Heart left ventricle (tissue), 13 donors: ENCODE measurements around the gene ASB5.

ENCODE experiments used
- POLR2A ChIP-seq, 2 donors: fragments of 450-650 bp; IDR thresholded peaks; one replicate each; pipeline ENCODE4 v1.6.1; 2017; ENCODE audit warnings: antibody characterized with exemption in 2 of 2, mild to moderate bottlenecking in 2 of 2, moderate library complexity in 2 of 2
- TF ChIP-seq, protein P1 (sequence below), 12 donors: fragments of 200-600 bp; sonication (generic) in 4 of 12; IDR thresholded peaks; one replicate each; pipeline versions ENCODE4 v1.5.0 to v1.8.0; 2018 to 2022; ENCODE audit warnings: antibody characterized with exemption in 12 of 12, mild to moderate bottlenecking in 5 of 12
- donor health status: ischemic (EF 13 %, LVEDD 7.1; RV severe dilation, severe dysfunction).
- donor health status: DM: no; HTN: yes; CAD: no.
- donor health status: DM: no; HTN: no; CAD: no.
- donor health status: ischemic (EF 25% LVEDD 6.9; RV normal size, moderate dysfunction).
- donor health status: ischemic (EF 25% LVEDD 5.7; RV mildly dilated, moderate dysfunction).
- donor health status: ischemic (EF 35%, LVEDD 5.7; RV mildly dilated, moderate dysfunction).
- donor health status: nonischemic (EF 11% LVEDD 7.7; RV severe dilation, severe dysfunction).
- donor health status: DM: yes; HTN: yes; CAD: no.
- donor health status: PGD.
- donor health status: ischemic (EF 29% LVEDD 5.4; RV normal size, mild dysfunction).
- donor health status: nonischemic (EF 23%, LVEDD 6.1; RV moderate dilation, normal function).

DNA sequence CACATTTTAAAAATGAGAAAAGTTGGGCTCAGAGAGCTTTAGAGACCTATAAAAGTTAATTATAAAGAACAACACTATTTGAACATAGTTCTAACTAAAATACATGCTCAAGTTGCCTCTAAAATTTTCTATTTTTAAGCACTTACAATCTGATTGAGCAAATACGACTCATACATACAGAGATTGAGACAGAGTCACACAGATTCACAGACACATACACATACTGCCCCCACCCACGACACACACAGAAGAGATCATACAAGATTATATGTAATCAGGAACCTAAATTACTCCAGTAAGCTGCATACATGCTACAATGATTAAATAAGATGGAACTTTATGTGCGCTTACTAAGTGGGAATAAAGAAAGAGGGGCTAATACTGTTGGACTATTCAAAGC, 2.7 kb upstream of the ASB5 start:
- TF ChIP-seq, protein P1, sequence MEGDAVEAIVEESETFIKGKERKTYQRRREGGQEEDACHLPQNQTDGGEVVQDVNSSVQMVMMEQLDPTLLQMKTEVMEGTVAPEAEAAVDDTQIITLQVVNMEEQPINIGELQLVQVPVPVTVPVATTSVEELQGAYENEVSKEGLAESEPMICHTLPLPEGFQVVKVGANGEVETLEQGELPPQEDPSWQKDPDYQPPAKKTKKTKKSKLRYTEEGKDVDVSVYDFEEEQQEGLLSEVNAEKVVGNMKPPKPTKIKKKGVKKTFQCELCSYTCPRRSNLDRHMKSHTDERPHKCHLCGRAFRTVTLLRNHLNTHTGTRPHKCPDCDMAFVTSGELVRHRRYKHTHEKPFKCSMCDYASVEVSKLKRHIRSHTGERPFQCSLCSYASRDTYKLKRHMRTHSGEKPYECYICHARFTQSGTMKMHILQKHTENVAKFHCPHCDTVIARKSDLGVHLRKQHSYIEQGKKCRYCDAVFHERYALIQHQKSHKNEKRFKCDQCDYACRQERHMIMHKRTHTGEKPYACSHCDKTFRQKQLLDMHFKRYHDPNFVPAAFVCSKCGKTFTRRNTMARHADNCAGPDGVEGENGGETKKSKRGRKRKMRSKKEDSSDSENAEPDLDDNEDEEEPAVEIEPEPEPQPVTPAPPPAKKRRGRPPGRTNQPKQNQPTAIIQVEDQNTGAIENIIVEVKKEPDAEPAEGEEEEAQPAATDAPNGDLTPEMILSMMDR (IDR thresholded peaks at IDR 0.05): no peak
- TF ChIP-seq POLR2A (IDR thresholded peaks at IDR 0.05): no peak
